Heart left ventricle (tissue), 13 donors: ENCODE results near the gene NMNAT3.

Source experiments
- CTCF ChIP-seq, 12 donors: fragments of 200-600 bp; sonication (generic) in 4 of 12; IDR thresholded peaks; one replicate each; pipeline versions ENCODE4 v1.5.0 to v1.8.0; 2018 to 2022; ENCODE audit warnings: antibody characterized with exemption in 12 of 12, mild to moderate bottlenecking in 5 of 12
- POLR2A ChIP-seq, 2 donors: fragments of 450-650 bp; IDR thresholded peaks; one replicate each; pipeline ENCODE4 v1.6.1; 2017; ENCODE audit warnings: antibody characterized with exemption in 2 of 2, mild to moderate bottlenecking in 2 of 2, moderate library complexity in 2 of 2
- donor health status: ischemic (EF 13 %, LVEDD 7.1; RV severe dilation, severe dysfunction).
- donor health status: DM: no; HTN: yes; CAD: no.
- donor health status: DM: no; HTN: no; CAD: no.
- donor health status: ischemic (EF 25% LVEDD 6.9; RV normal size, moderate dysfunction).
- donor health status: ischemic (EF 25% LVEDD 5.7; RV mildly dilated, moderate dysfunction).
- donor health status: ischemic (EF 35%, LVEDD 5.7; RV mildly dilated, moderate dysfunction).
- donor health status: nonischemic (EF 11% LVEDD 7.7; RV severe dilation, severe dysfunction).
- donor health status: DM: yes; HTN: yes; CAD: no.
- donor health status: PGD.
- donor health status: ischemic (EF 29% LVEDD 5.4; RV normal size, mild dysfunction).
- donor health status: nonischemic (EF 23%, LVEDD 6.1; RV moderate dilation, normal function).

- TF ChIP-seq POLR2A (IDR thresholded peaks at IDR 0.05) = no peak
- TF ChIP-seq CTCF (IDR thresholded peaks at IDR 0.05) = no peak
Measured at GRCh38 chr3:139629033-139629432, 48.7 kb downstream of the NMNAT3 start.
